Chondrocyte (in vitro differentiated cells): ENCODE data around the gene MOK. TPM values are rescaled to one million over a fixed set of nuclear protein-coding genes. Genes with fewer than 3 reads are reported as not detected.

ENCODE experiments used
- DNase-seq: peaks from one replicate; pipeline ENCODE4 v3.0.0; 2021; ENCODE audit warnings: mixed read lengths, low spot score
- H3K27ac Mint-ChIP-seq: one replicate; pipeline ENCODE4 v1.8.0; 2021; ENCODE audit warnings: mild to moderate bottlenecking, moderate library complexity, mixed read lengths; ENCODE audit not compliant: unreplicated experiment
- H3K27me3 Mint-ChIP-seq: 2 replicates; pipeline ENCODE4 v1.8.0; 2021; ENCODE audit warnings: low read depth, mixed read lengths
- H3K36me3 Mint-ChIP-seq: 2 replicates; pipeline ENCODE4 v1.8.0; 2021; ENCODE audit warnings: low read depth, mixed read lengths
- H3K4me1 Mint-ChIP-seq: 2 replicates; pipeline ENCODE4 v1.8.0; 2021; ENCODE audit warnings: low read depth, mild to moderate bottlenecking, mixed read lengths
- H3K4me3 Mint-ChIP-seq: one replicate; pipeline ENCODE4 v1.8.0; 2021; ENCODE audit warnings: mild to moderate bottlenecking, moderate library complexity, mixed read lengths; ENCODE audit not compliant: unreplicated experiment
- H3K9me3 Mint-ChIP-seq: 2 replicates; pipeline ENCODE4 v1.8.0; 2021; ENCODE audit warnings: low read depth, mixed read lengths
- total RNA-seq: library from RNA; stranded (reverse); gene quantifications from 3 replicates; pipeline ENCODE4 v1.2.1, GENCODE V29; 2021
- TF ChIP-seq, protein P1 (sequence below): fragments of 200-600 bp; sonication (generic); IDR thresholded peaks from 2 replicates; pipeline ENCODE4 v1.5.0; 2021; ENCODE audit warnings: antibody characterized with exemption, mild to moderate bottlenecking, moderate library complexity

Gene MOK
- total RNA-seq, 1 donor from 2014 or later = 3.8 TPM

DNA sequence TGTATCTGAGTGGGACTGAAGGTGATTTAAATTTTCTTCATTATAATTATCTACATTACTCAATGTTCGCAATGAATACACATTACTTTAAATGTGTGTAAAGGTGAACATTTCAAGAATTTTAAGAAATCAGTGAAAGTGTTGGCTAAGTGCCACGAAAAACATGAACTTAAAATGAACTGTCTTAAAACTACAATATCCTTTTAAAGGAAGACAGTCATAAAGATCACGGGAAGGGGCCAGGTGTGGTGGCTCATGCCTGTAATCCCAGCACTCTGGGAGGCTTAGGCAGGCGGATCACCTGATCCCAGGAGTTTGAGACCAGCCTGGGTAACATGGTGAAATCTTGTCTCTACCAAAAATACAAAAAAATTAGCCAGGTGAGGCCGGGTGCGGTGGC, 11.2 kb downstream of the MOK start:
- DNase-seq = no peak
- Mint-ChIP-seq H3K27me3 (no peaks in the 10 kb centered on the region), H3K36me3 (no peaks in the 10 kb centered on the region), H3K4me1 (no peaks in the 10 kb centered on the region), H3K9me3 (no peaks in the 10 kb centered on the region), H3K4me3 (no peak overlapping the region), H3K27ac (no peak overlapping the region)
- TF ChIP-seq, protein P1, sequence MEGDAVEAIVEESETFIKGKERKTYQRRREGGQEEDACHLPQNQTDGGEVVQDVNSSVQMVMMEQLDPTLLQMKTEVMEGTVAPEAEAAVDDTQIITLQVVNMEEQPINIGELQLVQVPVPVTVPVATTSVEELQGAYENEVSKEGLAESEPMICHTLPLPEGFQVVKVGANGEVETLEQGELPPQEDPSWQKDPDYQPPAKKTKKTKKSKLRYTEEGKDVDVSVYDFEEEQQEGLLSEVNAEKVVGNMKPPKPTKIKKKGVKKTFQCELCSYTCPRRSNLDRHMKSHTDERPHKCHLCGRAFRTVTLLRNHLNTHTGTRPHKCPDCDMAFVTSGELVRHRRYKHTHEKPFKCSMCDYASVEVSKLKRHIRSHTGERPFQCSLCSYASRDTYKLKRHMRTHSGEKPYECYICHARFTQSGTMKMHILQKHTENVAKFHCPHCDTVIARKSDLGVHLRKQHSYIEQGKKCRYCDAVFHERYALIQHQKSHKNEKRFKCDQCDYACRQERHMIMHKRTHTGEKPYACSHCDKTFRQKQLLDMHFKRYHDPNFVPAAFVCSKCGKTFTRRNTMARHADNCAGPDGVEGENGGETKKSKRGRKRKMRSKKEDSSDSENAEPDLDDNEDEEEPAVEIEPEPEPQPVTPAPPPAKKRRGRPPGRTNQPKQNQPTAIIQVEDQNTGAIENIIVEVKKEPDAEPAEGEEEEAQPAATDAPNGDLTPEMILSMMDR = no peak

DNA sequence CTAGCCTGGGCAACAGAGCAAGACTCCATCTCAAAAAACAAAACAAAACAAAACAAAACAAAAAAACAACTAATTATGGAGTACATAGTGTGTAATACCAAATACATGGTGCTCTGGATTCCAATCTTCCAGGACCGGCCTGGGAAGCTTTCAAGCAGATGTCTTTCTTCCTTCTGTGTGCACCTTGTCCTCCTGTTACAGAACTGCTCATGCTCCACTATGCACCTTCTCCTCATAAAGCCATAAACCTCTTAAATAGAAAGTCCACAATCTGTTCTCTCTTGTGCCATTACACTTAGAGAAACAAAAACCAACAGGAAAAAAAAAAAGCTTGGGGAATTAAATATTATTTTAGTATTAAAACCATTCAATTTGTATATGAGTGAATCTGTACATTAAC, 12.5 kb downstream of the MOK start:
- H3K4me1 Mint-ChIP-seq = no peaks in the 10 kb centered on the region
- H3K36me3 Mint-ChIP-seq = no peaks in the 10 kb centered on the region
- DNase-seq = no peak
- H3K27me3 Mint-ChIP-seq = no peaks in the 10 kb centered on the region
- TF ChIP-seq, protein P1 = no peak
- H3K27ac Mint-ChIP-seq = no peak overlapping the region
- H3K4me3 Mint-ChIP-seq = no peak overlapping the region
- no peaks in the 10 kb centered on the region for H3K9me3 Mint-ChIP-seq

DNA sequence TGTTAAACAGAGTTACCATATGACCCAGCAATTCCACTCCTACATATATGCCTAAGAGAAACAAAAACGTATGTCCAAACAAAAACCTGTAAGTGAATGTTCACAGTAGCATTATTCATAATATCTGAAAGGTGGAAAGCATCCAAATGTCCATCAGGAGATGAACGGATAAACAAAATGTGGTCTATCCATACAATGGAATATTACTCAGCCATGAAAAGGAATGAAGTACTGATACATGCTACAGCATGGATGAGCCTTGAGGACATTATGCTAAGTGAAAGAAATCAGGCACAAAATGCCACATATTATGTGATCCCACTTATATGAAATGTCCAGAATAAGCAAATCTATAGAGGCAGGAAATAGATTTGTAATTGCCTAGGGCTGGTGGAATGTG, 16.8 kb downstream of the MOK start:
- no peaks in the 10 kb centered on the region for H3K27me3 Mint-ChIP-seq
- H3K9me3 Mint-ChIP-seq = no peaks in the 10 kb centered on the region
- no peak overlapping the region for H3K27ac Mint-ChIP-seq
- DNase-seq = no peak
- no peak overlapping the region for H3K4me3 Mint-ChIP-seq
- no peaks in the 10 kb centered on the region for H3K4me1 Mint-ChIP-seq
- no peaks in the 10 kb centered on the region for H3K36me3 Mint-ChIP-seq
- TF ChIP-seq, protein P1 = no peak

DNA sequence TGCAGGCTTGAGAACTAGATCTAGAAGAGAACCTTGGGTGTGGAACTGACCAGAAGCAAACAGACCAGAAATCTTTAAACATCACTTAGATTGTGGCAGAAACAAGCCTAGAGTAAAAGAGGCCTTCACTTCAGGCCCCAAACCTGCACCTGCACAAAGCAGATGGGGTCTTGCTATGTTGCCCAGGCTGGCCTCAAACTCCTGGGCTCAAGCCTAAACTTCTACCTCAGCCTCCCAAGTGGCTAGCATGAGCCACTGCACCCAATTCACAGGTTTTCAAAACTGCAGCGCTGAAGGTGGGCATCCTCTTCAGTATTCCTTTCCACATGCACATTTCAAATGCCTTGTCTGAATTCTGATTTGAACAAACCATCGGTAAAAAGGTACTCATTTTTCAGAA, 19.9 kb downstream of the MOK start:
- Mint-ChIP-seq H3K4me3 (no peak overlapping the region), H3K4me1 (peaks cover 8% of the 10 kb centered on the region), H3K36me3 (no peaks in the 10 kb centered on the region), H3K27ac (no peak overlapping the region), H3K9me3 (no peaks in the 10 kb centered on the region), H3K27me3 (no peaks in the 10 kb centered on the region)
- no peak for DNase-seq
- TF ChIP-seq, protein P1 = no peak

DNA sequence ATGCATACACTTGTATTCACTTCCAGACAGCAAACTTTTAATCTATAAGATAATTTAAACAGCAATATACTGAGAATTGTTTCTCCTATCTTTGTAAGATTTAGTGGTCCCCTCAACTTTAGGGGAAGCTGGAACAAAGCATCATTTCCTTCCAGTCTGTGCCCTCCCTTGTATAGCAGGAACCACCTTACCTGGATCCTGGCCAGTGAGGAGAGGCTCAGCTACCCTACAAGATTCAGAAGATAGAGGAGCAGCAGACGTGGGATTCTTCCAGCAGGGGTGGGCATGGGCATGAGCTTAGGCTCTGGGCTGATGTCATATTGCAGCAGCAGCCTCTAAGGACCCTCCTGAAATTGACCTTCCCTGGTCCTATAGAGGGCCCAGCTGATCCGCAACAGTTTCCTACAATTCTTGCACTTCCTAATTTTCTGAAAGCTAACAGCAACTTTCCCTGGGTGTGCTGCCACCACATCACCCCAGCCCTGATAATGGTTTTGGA, 21.3 kb downstream of the MOK start:
- no peak for DNase-seq
- Mint-ChIP-seq H3K4me1 (peaks cover 22% of the 10 kb centered on the region), H3K27me3 (no peaks in the 10 kb centered on the region), H3K27ac (no peak overlapping the region), H3K36me3 (no peaks in the 10 kb centered on the region), H3K9me3 (no peaks in the 10 kb centered on the region), H3K4me3 (no peak overlapping the region)
- TF ChIP-seq, protein P1 = no peak
